ENCODE measurements around the gene DEPDC5. TPM values are rescaled to one million over a fixed set of nuclear protein-coding genes. Genes with fewer than 3 reads are reported as not detected.
A peak's percentile ranks its signal among the peaks of the same experiment; 100 is the strongest.

DEPDC5 gene
- total and polyA plus RNA-seq, 10 of the 15 experiments (the other 5 are each of a cell fraction or from before 2014, with no cell fraction given) = 3.0 to 38.9 (median 22.8) TPM

DNA sequence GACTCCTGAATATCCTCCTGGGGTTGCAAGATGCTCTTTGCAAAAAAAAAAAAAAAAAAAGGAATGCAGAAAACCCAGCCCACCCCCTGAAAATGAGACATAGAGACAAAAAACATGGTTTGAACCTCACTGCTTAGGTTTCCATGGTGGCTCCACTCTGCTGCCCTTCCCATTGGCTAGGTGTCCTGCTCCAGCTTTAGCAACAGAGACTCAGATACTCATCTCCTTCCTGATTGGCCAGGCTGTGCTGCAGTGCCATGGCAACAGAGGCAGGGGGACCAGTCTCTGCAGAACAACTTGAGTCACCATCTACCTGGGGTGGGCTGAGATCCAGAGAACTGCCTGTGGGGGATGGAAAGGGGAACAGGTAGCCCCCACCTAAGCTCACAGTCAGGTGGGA, 173.2 kb downstream of the DEPDC5 start:
- ChIA-PET SMC1A (ENCODE audit: uncharacterized antibody, unreplicated experiment) (no interaction called here), RAD21 (ENCODE audit: unreplicated experiment) (no interaction called here), CTCF (no interaction called here), POLR2A (no interaction called here)
- Histone ChIP-seq H3K4me2 (ENCODE audit: control insufficient read depth, insufficient read depth) (no peak overlapping the region), H4K20me1 (ENCODE audit: control insufficient read depth, insufficient read depth) (no peaks in the 10 kb centered on the region), H3K9me3 (replicated peaks; ENCODE audit: control insufficient read depth, insufficient read depth, low read length) (no peaks in the 10 kb centered on the region), H3K27ac (ENCODE audit: control insufficient read depth, insufficient read depth) (no peak overlapping the region), H3K36me3 (ENCODE audit: control insufficient read depth in 2 of 2, insufficient read depth in 2 of 2, low read length in 1 of 2) (no peaks in the 10 kb centered on the region), H3K27me3 (replicated peaks in 1 of 2; ENCODE audit: control insufficient read depth in 2 of 2, insufficient read depth in 2 of 2, low read length in 1 of 2) (no peaks in the 10 kb centered on the region), H2AFZ (ENCODE audit: control insufficient read depth, low read depth, low read length) (no peak overlapping the region), H3K4me3 (no peak overlapping the region), H3K4me1 (ENCODE audit: control insufficient read depth, insufficient read depth, low read length) (no peaks in the 10 kb centered on the region; the same call in 1 of the 2 replicates), H3K79me2 (ENCODE audit: control insufficient read depth, insufficient read depth, low read length) (no peaks in the 10 kb centered on the region), H3K9ac (ENCODE audit: control insufficient read depth, insufficient read depth, low read length) (no peak overlapping the region)
- TF ChIP-seq TBL1XR1 (IDR thresholded peaks at IDR 0.05; ENCODE audit: low read depth, low read length) = no peak
- TF ChIP-seq POLR2A (IDR thresholded peaks at IDR 0.05; ENCODE audit: low read depth, low read length) = no peak
- peak; percentile 50; the same call in 1 of the 2 replicates for TF ChIP-seq CREB1 (IDR thresholded peaks at IDR 0.05; ENCODE audit: low read depth)
- TF ChIP-seq NRF1 (conservative IDR thresholded peaks at IDR 0.05; ENCODE audit: low read depth, low read length) = no peak
- TF ChIP-seq, protein P1, sequence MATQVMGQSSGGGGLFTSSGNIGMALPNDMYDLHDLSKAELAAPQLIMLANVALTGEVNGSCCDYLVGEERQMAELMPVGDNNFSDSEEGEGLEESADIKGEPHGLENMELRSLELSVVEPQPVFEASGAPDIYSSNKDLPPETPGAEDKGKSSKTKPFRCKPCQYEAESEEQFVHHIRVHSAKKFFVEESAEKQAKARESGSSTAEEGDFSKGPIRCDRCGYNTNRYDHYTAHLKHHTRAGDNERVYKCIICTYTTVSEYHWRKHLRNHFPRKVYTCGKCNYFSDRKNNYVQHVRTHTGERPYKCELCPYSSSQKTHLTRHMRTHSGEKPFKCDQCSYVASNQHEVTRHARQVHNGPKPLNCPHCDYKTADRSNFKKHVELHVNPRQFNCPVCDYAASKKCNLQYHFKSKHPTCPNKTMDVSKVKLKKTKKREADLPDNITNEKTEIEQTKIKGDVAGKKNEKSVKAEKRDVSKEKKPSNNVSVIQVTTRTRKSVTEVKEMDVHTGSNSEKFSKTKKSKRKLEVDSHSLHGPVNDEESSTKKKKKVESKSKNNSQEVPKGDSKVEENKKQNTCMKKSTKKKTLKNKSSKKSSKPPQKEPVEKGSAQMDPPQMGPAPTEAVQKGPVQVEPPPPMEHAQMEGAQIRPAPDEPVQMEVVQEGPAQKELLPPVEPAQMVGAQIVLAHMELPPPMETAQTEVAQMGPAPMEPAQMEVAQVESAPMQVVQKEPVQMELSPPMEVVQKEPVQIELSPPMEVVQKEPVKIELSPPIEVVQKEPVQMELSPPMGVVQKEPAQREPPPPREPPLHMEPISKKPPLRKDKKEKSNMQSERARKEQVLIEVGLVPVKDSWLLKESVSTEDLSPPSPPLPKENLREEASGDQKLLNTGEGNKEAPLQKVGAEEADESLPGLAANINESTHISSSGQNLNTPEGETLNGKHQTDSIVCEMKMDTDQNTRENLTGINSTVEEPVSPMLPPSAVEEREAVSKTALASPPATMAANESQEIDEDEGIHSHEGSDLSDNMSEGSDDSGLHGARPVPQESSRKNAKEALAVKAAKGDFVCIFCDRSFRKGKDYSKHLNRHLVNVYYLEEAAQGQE (IDR thresholded peaks at IDR 0.05; ENCODE audit: low read depth, low read length) = no peak
- TF ChIP-seq NFYB (IDR thresholded peaks at IDR 0.05; ENCODE audit: insufficient read depth, low read depth, low read length) = 0 out of 2 replicates have a peak, but pooled peaks have one; percentile 38
- TF ChIP-seq LARP7 (IDR thresholded peaks at IDR 0.05) = no peak
- TF ChIP-seq, protein P2, sequence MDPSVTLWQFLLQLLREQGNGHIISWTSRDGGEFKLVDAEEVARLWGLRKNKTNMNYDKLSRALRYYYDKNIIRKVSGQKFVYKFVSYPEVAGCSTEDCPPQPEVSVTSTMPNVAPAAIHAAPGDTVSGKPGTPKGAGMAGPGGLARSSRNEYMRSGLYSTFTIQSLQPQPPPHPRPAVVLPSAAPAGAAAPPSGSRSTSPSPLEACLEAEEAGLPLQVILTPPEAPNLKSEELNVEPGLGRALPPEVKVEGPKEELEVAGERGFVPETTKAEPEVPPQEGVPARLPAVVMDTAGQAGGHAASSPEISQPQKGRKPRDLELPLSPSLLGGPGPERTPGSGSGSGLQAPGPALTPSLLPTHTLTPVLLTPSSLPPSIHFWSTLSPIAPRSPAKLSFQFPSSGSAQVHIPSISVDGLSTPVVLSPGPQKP (IDR thresholded peaks at IDR 0.05; ENCODE audit: low read depth, low read length) = no peak
- peak; percentile 66; the same call in 1 of the 2 replicates for TF ChIP-seq RFX5 (IDR thresholded peaks at IDR 0.05; ENCODE audit: low read depth, low read length)
- ATAC-seq (peak; percentile 65), DNase-seq (ENCODE audit: low read depth, low spot score) (no peak), FAIRE-seq (no peak)
- BruUV-seq (replicated peaks) = no TSS peak
- intact Hi-C loops (cut with micrococcal nuclease; ENCODE audit: unreplicated experiment) (no loop called here), in situ Hi-C loops (cut with MboI) (no loop called here)
